ENCODE results near the gene CD99L2. TPM values are rescaled to one million over a fixed set of nuclear protein-coding genes. Genes with fewer than 3 reads are reported as not detected.

The CD99L2 gene
- total RNA-seq, 4 donors from 2014 or later: 97.2 to 122 (median 112) TPM

DNA sequence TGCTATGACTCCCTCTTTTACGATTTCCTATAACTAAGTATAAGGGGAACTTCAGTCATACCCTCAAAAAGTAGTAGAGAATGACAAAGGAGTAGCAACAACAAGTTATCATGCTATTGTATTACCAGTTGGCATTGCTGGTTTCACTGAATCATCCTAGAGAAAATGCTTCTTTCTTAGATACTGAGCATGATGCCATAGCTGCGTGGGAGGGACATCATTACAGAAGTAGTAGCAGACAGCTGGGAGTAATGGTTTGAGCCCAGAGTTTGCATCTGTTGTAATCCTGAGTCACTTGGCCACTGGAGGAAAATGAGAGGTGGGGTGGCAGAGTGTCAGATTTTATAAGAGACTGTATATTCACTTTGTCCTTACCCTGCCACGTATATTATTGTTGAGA, 166.7 kb downstream of the CD99L2 start:
- no peaks in the 10 kb centered on the region for H3K9me3 ChIP-seq
- no peak for TF ChIP-seq POLR2A (IDR thresholded peaks at IDR 0.05)
- no peak for TF ChIP-seq EP300 (IDR thresholded peaks at IDR 0.05)
- no peak for TF ChIP-seq CTCF (IDR thresholded peaks at IDR 0.05)
- H3K36me3 ChIP-seq: peaks cover 0 to 30% (median 0%) of the 10 kb centered on the region in 3 donors
- H3K4me1 ChIP-seq: no peaks in the 10 kb centered on the region
- no peaks in the 10 kb centered on the region for H3K27me3 ChIP-seq
- no peak overlapping the region for H3K4me3 ChIP-seq
- H3K27ac ChIP-seq: no peak overlapping the region
- DNase-seq (ENCODE audit: low spot score in 2 of 2): no peak
- 58 to 72% methylated on average over 3 of the region's 3 CpGs for WGBS, 2 donors

DNA sequence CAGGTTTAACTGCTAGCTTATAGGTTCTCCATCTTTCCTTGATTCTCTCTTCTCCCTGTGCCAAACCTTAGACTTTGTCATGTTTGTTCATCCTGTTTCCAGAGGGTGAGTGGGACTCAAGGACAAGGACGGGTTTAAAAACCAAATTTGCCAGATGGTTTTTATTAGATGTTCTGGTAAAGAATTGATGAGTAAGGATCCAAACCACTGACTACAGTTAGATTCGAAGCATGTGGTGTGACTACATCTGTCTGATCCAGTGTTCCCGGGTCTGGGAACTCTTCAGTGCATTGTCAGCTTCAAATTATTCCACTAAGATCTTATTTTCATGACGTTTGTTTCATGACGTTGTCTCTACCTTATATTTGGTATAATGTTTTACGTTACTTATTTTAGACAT, 167.7 kb downstream of the CD99L2 start:
- Histone ChIP-seq H3K36me3 (peaks cover 0 to 30% (median 0%) of the 10 kb centered on the region in 3 donors), H3K4me1 (no peaks in the 10 kb centered on the region), H3K4me3 (no peak overlapping the region), H3K27me3 (no peaks in the 10 kb centered on the region), H3K9me3 (no peaks in the 10 kb centered on the region), H3K27ac (no peak overlapping the region)
- no peak for DNase-seq (ENCODE audit: low spot score in 2 of 2)
- 74 to 85% methylated on average over 6 of the region's 6 CpGs for WGBS, 2 donors
- TF ChIP-seq EP300 (IDR thresholded peaks at IDR 0.05): no peak
- TF ChIP-seq POLR2A (IDR thresholded peaks at IDR 0.05): no peak
- no peak for TF ChIP-seq CTCF (IDR thresholded peaks at IDR 0.05)

DNA sequence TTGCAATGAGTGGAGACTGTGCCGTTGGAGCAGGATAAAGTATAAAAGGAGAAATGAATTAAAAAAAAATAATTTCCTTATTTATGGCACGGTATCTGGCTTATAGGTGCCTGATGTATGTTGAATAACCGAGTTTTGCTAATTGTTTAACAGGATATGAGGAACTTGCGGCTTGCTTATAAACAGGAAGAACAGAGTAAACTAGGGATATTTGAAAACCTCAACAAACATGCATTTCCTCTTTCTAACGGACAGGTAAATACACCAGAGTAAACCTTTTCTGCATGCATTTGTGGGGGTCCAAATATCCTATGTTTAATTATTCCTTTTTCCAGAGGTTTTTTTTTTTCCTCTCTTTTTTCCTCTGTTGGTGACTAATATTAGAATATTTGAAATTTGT, 168.5 kb downstream of the CD99L2 start:
- 80 to 84% methylated on average over 5 of the region's 5 CpGs for WGBS, 2 donors
- TF ChIP-seq CTCF (IDR thresholded peaks at IDR 0.05) (no peak), POLR2A (IDR thresholded peaks at IDR 0.05) (no peak), EP300 (IDR thresholded peaks at IDR 0.05) (no peak)
- no peak for DNase-seq (ENCODE audit: low spot score in 2 of 2)
- H3K27me3 ChIP-seq: no peaks in the 10 kb centered on the region
- H3K4me1 ChIP-seq: no peaks in the 10 kb centered on the region
- peaks cover 0 to 30% (median 0%) of the 10 kb centered on the region in 3 donors for H3K36me3 ChIP-seq
- no peaks in the 10 kb centered on the region for H3K9me3 ChIP-seq
- H3K27ac ChIP-seq: no peak overlapping the region
- no peak overlapping the region for H3K4me3 ChIP-seq

DNA sequence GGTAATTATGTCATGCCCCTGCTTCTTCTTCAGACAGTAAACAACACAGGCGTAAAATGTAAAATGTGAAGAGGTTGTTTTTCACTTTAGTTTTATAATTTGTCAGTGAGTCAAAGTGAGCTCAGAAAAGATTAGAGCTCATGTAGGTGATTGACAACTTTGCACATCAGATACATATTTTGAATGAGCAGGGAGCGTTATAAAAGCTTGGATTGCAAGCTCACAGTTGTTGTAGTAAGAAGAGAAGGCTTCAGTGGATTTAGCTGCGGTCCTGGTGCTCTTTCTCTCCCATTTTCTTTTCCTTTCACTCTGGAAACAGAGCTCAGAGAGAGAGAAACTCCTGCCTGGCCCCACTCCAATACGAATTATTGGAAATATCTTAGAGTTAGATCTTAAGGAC, 178.8 kb downstream of the CD99L2 start:
- Histone ChIP-seq H3K4me3 (no peak overlapping the region), H3K27ac (no peak overlapping the region), H3K9me3 (no peaks in the 10 kb centered on the region), H3K4me1 (peaks cover 0 to 6% (median 0%) of the 10 kb centered on the region in 4 donors), H3K36me3 (no peaks in the 10 kb centered on the region), H3K27me3 (no peaks in the 10 kb centered on the region)
- TF ChIP-seq CTCF (IDR thresholded peaks at IDR 0.05): no peak
- TF ChIP-seq POLR2A (IDR thresholded peaks at IDR 0.05): no peak
- TF ChIP-seq EP300 (IDR thresholded peaks at IDR 0.05): no peak
- DNase-seq (ENCODE audit: low spot score in 2 of 2): no peak
- 58 to 78% methylated on average over 4 of the region's 4 CpGs for WGBS, 2 donors

Other genes starting within 250 kb of the CD99L2 start
- gene MTMR1, start 205.3 kb downstream of the CD99L2 start, total RNA-seq: 10 to 100 TPM in 3 of 4 donors, 1 to 10 TPM in 1; 8.3 to 11.5 (median 11.0) TPM
- gene HMGB3, start 84.7 kb upstream of the CD99L2 start, total RNA-seq: 1 to 10 TPM; 2.7 to 8.4 (median 4.9) TPM

All from tibial nerve (tissue), 4 donors.